ENCODE data around the gene AADACL3.

AADACL3 gene

GRCh38 chr1:12696658-12697057 is 19.3 kb upstream of the AADACL3 start:
- H3K79me2 ChIP-seq (ENCODE audit: low read length) = no peaks in the 10 kb centered on the region
- no peaks in the 10 kb centered on the region for H3K4me1 ChIP-seq (ENCODE audit: low read length)
- no peak overlapping the region for H3K4me3 ChIP-seq (ENCODE audit: low read length)
- TF ChIP-seq EZH2phosphoT487 (IDR thresholded peaks at IDR 0.05; ENCODE audit: low read length) (no peak), EZH2 (optimal IDR thresholded peaks at IDR 0.05; ENCODE audit: low read depth, low read length) (no peak), CTCF (IDR thresholded peaks at IDR 0.05; ENCODE audit: low read length) (no peak)
- no peaks in the 10 kb centered on the region for H4K20me1 ChIP-seq (ENCODE audit: insufficient read depth, low read length)
- no peak for DNase-seq
- peaks cover 6% of the 10 kb centered on the region; the same call in 1 of the 2 replicates for H3K27me3 ChIP-seq (replicated peaks; ENCODE audit: insufficient read depth, low read length)
- no peaks in the 10 kb centered on the region for H3K9me3 ChIP-seq (replicated peaks; ENCODE audit: insufficient read depth, low read length)
- no peaks in the 10 kb centered on the region for H3K36me3 ChIP-seq (replicated peaks; ENCODE audit: insufficient read depth, low read length)
- H3F3A ChIP-seq (ENCODE audit: insufficient read depth, low read length) = no peaks in the 10 kb centered on the region
- no peak overlapping the region for H3K4me2 ChIP-seq (ENCODE audit: low read depth, low read length)
- no peak overlapping the region for H2AFZ ChIP-seq (ENCODE audit: low read length)
- no peak overlapping the region for H3K27ac ChIP-seq (ENCODE audit: low read length)
- H3K9ac ChIP-seq (ENCODE audit: low read length) = no peak overlapping the region
- H3K9me2 ChIP-seq (replicated peaks; ENCODE audit: insufficient read depth, low read length) = no peaks in the 10 kb centered on the region

- no peaks in the 10 kb centered on the region for H3K79me2 ChIP-seq (ENCODE audit: low read length)
- no peaks in the 10 kb centered on the region for H3K9me3 ChIP-seq (replicated peaks; ENCODE audit: insufficient read depth, low read length)
- no peak overlapping the region for H3K4me2 ChIP-seq (ENCODE audit: low read depth, low read length)
- no peak overlapping the region for H3K27ac ChIP-seq (ENCODE audit: low read length)
- TF ChIP-seq EZH2phosphoT487 (IDR thresholded peaks at IDR 0.05; ENCODE audit: low read length) (no peak), EZH2 (optimal IDR thresholded peaks at IDR 0.05; ENCODE audit: low read depth, low read length) (no peak), CTCF (IDR thresholded peaks at IDR 0.05; ENCODE audit: low read length) (no peak)
- no peaks in the 10 kb centered on the region for H4K20me1 ChIP-seq (ENCODE audit: insufficient read depth, low read length)
- no peaks in the 10 kb centered on the region for H3K9me2 ChIP-seq (replicated peaks; ENCODE audit: insufficient read depth, low read length)
- no peaks in the 10 kb centered on the region for H3K36me3 ChIP-seq (replicated peaks; ENCODE audit: insufficient read depth, low read length)
- no peak overlapping the region for H2AFZ ChIP-seq (ENCODE audit: low read length)
- no peaks in the 10 kb centered on the region for H3K4me1 ChIP-seq (ENCODE audit: low read length)
- no peak overlapping the region for H3K9ac ChIP-seq (ENCODE audit: low read length)
- H3F3A ChIP-seq (ENCODE audit: insufficient read depth, low read length) = no peaks in the 10 kb centered on the region
- no peak for DNase-seq
- H3K4me3 ChIP-seq (ENCODE audit: low read length) = no peak overlapping the region
- peaks cover 6% of the 10 kb centered on the region; the same call in 1 of the 2 replicates for H3K27me3 ChIP-seq (replicated peaks; ENCODE audit: insufficient read depth, low read length)
Measured at GRCh38 chr1:12697397-12697796, 18.5 kb upstream of the AADACL3 start.

GRCh38 chr1:12703821-12704451 is 12.0 kb upstream of the AADACL3 start:
- H3K27ac ChIP-seq (ENCODE audit: low read length) = no peak overlapping the region
- H3K36me3 ChIP-seq (replicated peaks; ENCODE audit: insufficient read depth, low read length) = no peaks in the 10 kb centered on the region
- H3K79me2 ChIP-seq (ENCODE audit: low read length) = no peaks in the 10 kb centered on the region
- H3K9ac ChIP-seq (ENCODE audit: low read length) = no peak overlapping the region
- no peak overlapping the region for H2AFZ ChIP-seq (ENCODE audit: low read length)
- H3K9me3 ChIP-seq (replicated peaks; ENCODE audit: insufficient read depth, low read length) = no peaks in the 10 kb centered on the region
- no peaks in the 10 kb centered on the region for H4K20me1 ChIP-seq (ENCODE audit: insufficient read depth, low read length)
- no peak overlapping the region for H3K4me2 ChIP-seq (ENCODE audit: low read depth, low read length)
- H3K4me3 ChIP-seq (ENCODE audit: low read length) = no peak overlapping the region
- TF ChIP-seq EZH2 (optimal IDR thresholded peaks at IDR 0.05; ENCODE audit: low read depth, low read length) (no peak), CTCF (IDR thresholded peaks at IDR 0.05; ENCODE audit: low read length) (no peak), EZH2phosphoT487 (IDR thresholded peaks at IDR 0.05; ENCODE audit: low read length) (no peak)
- no peak for DNase-seq
- H3K9me2 ChIP-seq (replicated peaks; ENCODE audit: insufficient read depth, low read length) = no peaks in the 10 kb centered on the region
- H3F3A ChIP-seq (ENCODE audit: insufficient read depth, low read length) = no peaks in the 10 kb centered on the region
- H3K4me1 ChIP-seq (ENCODE audit: low read length) = no peaks in the 10 kb centered on the region
- H3K27me3 ChIP-seq (replicated peaks; ENCODE audit: insufficient read depth, low read length) = no peaks in the 10 kb centered on the region

Measured in MM.1S (cell line).